Thoracic aorta (tissue), 2 donors: ENCODE measurements around the gene FNTB. TPM values are rescaled to one million over a fixed set of nuclear protein-coding genes. Genes with fewer than 3 reads are reported as not detected.

Source experiments
- ATAC-seq: fragments of 150-250 bp; one replicate; pipeline ENCODE4 v1.8.0; 2017; ENCODE audit warnings: low read depth; ENCODE audit not compliant: insufficient number of reproducible peaks, low FRiP score
- DNase-seq: peaks from one replicate; pipeline ENCODE4 v3.0.0-alpha.2; 2020; ENCODE audit warnings: low spot score
- H3K27ac ChIP-seq, 2 donors: fragments of 200-600 bp; sonication (generic); 1 replicate in 1 of 2; 2 replicates in 1 of 2; pipeline ENCODE4 v1.5.1; 2016; ENCODE audit warnings: mild to moderate bottlenecking in 2 of 2, moderate library complexity in 2 of 2
- H3K27me3 ChIP-seq: fragments of 200-600 bp; sonication (generic); replicated peaks from 2 replicates; pipeline ENCODE4 v1.6.0; 2016; ENCODE audit warnings: mild to moderate bottlenecking; ENCODE audit not compliant: insufficient read depth
- H3K36me3 ChIP-seq: fragments of 200-600 bp; sonication (generic); one replicate; pipeline ENCODE4 v1.5.1; 2016
- H3K4me1 ChIP-seq, 2 donors: fragments of 200-600 bp; sonication (generic); 1 replicate in 1 of 2; 2 replicates in 1 of 2; pipeline versions ENCODE4 v1.5.1 to v1.6.0; 2016; ENCODE audit warnings: low read depth in 2 of 2, mild to moderate bottlenecking in 1 of 2; ENCODE audit not compliant: control insufficient read depth in 1 of 2
- H3K4me3 ChIP-seq: fragments of 200-600 bp; sonication (generic); 2 replicates; pipeline ENCODE4 v1.5.1; 2016; ENCODE audit warnings: mild to moderate bottlenecking
- H3K9me3 ChIP-seq: fragments of 200-600 bp; sonication (generic); 2 replicates; pipeline ENCODE4 v1.5.1; 2016
- total RNA-seq, 2 donors: library from RNA; depleted of rRNA; stranded (reverse); fragments of >200 nt; gene quantifications; one replicate each; pipeline versions ENCODE4 v1.1.0 to v1.2.3, GENCODE V29; 2016
- TF ChIP-seq, protein P1 (sequence below): fragments of 200-600 bp; sonication (generic); IDR thresholded peaks from one replicate; pipeline ENCODE4 v1.5.1; 2019; ENCODE audit warnings: antibody characterized with exemption

Gene FNTB
- total RNA-seq, 2 donors from 2014 or later = 6.8 to 18.3 TPM

DNA sequence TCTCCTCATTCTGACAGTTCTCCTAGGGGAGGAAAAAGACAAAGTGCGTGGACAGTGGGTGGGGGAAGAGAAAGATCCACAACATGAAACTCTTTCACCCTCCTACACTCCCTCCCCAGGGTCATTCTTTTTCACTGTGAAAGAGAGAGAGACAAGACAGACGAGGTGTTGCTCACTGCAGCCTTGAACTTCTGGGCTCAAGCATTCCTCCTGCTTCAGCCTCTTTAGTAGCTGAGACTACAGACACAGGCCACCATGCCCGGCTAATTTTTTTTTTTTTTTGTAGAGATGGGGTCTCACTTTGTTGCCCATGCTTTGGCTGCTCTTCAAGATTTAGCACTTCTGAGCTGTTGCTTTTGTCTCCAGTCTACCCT is 46.9 kb upstream of the FNTB start:
- peaks cover 5 to 25% of the 10 kb centered on the region in 2 donors for H3K4me1 ChIP-seq
- no peaks in the 10 kb centered on the region for H3K27me3 ChIP-seq
- DNase-seq = no peak
- no peak overlapping the region for H3K4me3 ChIP-seq
- no peaks in the 10 kb centered on the region for H3K9me3 ChIP-seq
- peaks cover 13% of the 10 kb centered on the region for H3K36me3 ChIP-seq
- H3K27ac ChIP-seq = no peak overlapping the region
- TF ChIP-seq, protein P1, sequence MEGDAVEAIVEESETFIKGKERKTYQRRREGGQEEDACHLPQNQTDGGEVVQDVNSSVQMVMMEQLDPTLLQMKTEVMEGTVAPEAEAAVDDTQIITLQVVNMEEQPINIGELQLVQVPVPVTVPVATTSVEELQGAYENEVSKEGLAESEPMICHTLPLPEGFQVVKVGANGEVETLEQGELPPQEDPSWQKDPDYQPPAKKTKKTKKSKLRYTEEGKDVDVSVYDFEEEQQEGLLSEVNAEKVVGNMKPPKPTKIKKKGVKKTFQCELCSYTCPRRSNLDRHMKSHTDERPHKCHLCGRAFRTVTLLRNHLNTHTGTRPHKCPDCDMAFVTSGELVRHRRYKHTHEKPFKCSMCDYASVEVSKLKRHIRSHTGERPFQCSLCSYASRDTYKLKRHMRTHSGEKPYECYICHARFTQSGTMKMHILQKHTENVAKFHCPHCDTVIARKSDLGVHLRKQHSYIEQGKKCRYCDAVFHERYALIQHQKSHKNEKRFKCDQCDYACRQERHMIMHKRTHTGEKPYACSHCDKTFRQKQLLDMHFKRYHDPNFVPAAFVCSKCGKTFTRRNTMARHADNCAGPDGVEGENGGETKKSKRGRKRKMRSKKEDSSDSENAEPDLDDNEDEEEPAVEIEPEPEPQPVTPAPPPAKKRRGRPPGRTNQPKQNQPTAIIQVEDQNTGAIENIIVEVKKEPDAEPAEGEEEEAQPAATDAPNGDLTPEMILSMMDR = no peak
- no peak for ATAC-seq

DNA sequence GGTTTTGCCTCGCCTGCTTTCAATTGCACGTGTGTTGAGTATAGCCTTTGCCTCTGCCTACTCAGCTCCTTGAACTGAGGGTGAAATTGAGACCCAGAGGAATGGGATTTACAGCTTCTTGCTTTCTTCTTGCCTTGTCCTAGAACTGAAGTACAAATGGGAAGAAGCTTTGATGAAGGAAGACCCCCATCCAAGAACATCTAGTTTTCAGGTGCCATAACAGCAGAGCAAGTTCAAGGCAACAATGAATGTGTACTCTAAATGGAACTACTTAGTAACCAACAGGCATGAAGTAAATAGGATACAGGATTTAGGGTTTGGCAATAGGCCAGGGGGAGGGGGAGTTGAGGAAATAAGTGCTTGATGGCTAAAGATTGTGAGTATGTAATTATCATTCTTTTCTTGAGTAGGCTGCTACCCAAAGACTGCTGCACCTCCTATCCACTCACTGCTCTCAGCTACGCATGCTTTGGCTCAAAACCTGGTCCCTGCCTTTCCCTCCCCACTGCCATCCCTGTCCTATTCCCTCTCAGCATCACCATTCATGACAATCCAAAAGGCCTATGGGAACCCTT is 46.3 kb upstream of the FNTB start:
- Histone ChIP-seq H3K9me3 (no peaks in the 10 kb centered on the region), H3K4me3 (no peak overlapping the region), H3K27me3 (no peaks in the 10 kb centered on the region), H3K36me3 (peaks cover 13% of the 10 kb centered on the region), H3K4me1 (peaks cover 3 to 21% of the 10 kb centered on the region in 2 donors), H3K27ac (no peak overlapping the region)
- ATAC-seq (no peak), DNase-seq (no peak)
- TF ChIP-seq, protein P1 = no peak

DNA sequence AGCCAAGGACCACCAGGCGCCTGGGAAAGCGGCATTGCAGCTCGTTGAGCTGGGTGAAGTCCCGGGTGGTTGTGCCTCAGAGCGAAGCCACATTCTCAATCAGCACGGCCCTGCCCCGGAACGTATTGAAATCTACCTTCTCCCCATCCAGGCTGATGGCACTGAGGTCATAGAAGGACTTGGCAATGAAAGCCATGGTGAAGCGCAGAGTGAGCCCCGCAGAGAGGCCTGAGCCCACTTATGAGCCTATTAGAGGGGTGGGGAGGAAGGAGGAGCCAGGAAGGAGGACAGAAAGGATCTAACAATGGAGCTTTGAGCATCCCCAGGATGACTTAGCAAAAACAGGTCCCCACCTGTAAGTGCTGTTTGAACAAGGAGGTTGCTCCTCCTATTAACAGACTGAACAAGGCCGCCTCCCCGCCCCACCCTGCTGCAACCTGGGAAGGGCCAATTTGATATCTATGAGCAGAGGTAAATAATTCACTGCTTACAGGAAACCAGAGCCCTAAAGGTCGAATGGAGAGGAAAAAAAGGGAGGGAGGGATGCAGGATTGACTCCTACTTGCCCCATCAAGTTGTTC is 44.1 kb upstream of the FNTB start, which contains the start of gene GPX2:
GPX2 (minus strand) TSS at position 215 of the 581 bp plus-strand sequence; CDS start at position 196, 19 bp downstream.
- no peak for DNase-seq
- TF ChIP-seq, protein P1 = no peak
- H3K9me3 ChIP-seq = no peaks in the 10 kb centered on the region
- no peak for ATAC-seq
- no peaks in the 10 kb centered on the region for H3K27me3 ChIP-seq
- H3K4me1 ChIP-seq = no peaks in the 10 kb centered on the region
- H3K4me3 ChIP-seq = no peak within 1 kb of the TSS
- no peak within 1 kb of the TSS for H3K27ac ChIP-seq
- peaks cover 13% of the 10 kb centered on the region for H3K36me3 ChIP-seq

DNA sequence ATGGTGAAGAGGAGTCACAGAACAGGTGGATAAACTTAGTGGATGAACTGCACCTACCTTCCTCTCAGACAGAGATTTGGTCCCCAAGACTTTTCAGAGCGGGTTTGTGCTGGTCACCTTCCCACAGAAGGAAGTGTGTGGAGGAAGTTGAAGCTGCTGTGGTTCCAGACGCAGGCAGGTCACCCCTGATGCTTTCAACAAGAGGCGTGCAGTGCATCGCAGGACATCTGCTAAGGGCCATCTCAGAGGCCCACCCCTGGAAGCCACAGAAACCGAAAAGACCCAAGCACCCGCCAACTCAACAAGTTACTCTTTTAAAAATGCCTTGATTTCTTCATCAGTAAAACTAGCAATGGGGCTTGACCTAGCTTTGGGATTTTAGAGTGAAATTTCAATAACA is 43.1 kb upstream of the FNTB start:
- ATAC-seq (no peak), DNase-seq (no peak)
- H3K36me3 ChIP-seq = peaks cover 13% of the 10 kb centered on the region
- TF ChIP-seq, protein P1 = no peak
- no peaks in the 10 kb centered on the region for H3K4me1 ChIP-seq
- no peak overlapping the region for H3K4me3 ChIP-seq
- no peaks in the 10 kb centered on the region for H3K27me3 ChIP-seq
- H3K9me3 ChIP-seq = no peaks in the 10 kb centered on the region
- no peak overlapping the region for H3K27ac ChIP-seq

DNA sequence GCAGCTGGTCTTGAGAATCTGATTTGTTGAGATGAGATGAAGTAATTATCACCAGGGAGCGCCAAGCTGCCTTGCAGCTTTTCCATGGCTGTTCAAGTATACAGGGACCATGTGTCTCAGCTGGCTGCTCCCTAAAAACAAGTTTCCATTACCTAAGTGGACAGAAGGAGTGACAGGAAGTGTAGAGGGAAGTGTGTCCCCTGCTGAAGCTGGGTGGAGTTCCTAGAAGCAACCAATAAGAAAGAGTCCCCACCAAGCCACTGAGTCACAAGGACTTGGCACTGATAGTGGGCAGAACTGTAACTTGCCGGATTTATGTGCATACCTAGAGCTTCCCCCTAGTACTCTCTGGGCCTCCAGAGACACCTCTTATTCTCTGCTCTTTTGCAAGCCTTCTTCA is 42.7 kb upstream of the FNTB start:
- H3K4me1 ChIP-seq = no peaks in the 10 kb centered on the region
- H3K27me3 ChIP-seq = no peaks in the 10 kb centered on the region
- DNase-seq (no peak), ATAC-seq (no peak)
- H3K36me3 ChIP-seq = peaks cover 13% of the 10 kb centered on the region
- TF ChIP-seq, protein P1 = no peak
- H3K4me3 ChIP-seq = no peak overlapping the region
- no peaks in the 10 kb centered on the region for H3K9me3 ChIP-seq
- H3K27ac ChIP-seq = no peak overlapping the region
